ENCODE data around the gene SH3RF3. TPM values are rescaled to one million over a fixed set of nuclear protein-coding genes. Genes with fewer than 3 reads are reported as not detected.
A peak's percentile ranks its signal among the peaks of the same experiment; 100 is the strongest.

The SH3RF3 gene
- total and polyA plus RNA-seq, 5 donors from 2014 or later, result 0.16 to 1.6 (median 0.76) TPM

DNA sequence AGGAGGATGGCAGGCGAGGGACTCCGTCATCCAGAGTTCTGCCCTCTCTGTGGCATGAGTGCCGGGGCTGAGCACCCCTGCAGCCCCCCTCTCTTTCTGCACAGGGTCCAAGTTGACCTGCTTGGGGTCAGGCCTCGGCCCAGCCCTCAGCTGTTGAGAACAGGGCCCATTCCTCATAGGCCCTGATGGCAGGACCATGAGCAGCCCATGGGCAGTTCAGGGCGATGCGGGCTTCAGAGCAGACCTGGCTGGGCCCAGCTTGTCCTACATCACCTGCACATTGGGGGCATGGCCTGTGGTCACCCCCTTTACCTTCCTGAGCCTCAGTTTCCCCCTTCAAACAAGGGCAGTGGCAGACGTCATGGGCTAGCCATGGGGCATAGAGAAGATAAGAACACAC lies 246.7 kb downstream of the SH3RF3 start:
- H3K36me3 ChIP-seq (ENCODE audit: control insufficient read depth, insufficient read depth, low read length), result no peaks in the 10 kb centered on the region
- no peak for DNase-seq
- Mint-ChIP-seq H3K4me1 (peaks cover 0 to 3% (median 0%) of the 10 kb centered on the region in 4 donors), H3K27me3 (peaks cover 5% of the 10 kb centered on the region), H3K4me3 (no peak overlapping the region), H3K9me3 (no peaks in the 10 kb centered on the region), H3K27ac (no peak overlapping the region), H3K36me3 (peaks cover 17% of the 10 kb centered on the region)
- H3K27me3 ChIP-seq (ENCODE audit: control insufficient read depth, insufficient read depth, low read length), result no peaks in the 10 kb centered on the region
- no peaks in the 10 kb centered on the region for H3K4me1 ChIP-seq (ENCODE audit: control insufficient read depth, insufficient read depth, low read length, poor library complexity, severe bottlenecking)
- no peak overlapping the region for H3K4me3 ChIP-seq (ENCODE audit: low read depth, low read length)
- no peak for ATAC-seq (ENCODE audit: low read depth in 2 of 2)
- no peaks in the 10 kb centered on the region for H3K9me3 ChIP-seq (ENCODE audit: control insufficient read depth in 2 of 2, low read length in 2 of 2)
- no peak overlapping the region for H3K27ac ChIP-seq (ENCODE audit: insufficient read depth, low read length, poor library complexity, severe bottlenecking)

GRCh38 chr2:109376115-109376514 lies 247.1 kb downstream of the SH3RF3 start:
- Histone ChIP-seq H3K27ac (ENCODE audit: insufficient read depth, low read length, poor library complexity, severe bottlenecking) (no peak overlapping the region), H3K27me3 (ENCODE audit: control insufficient read depth, insufficient read depth, low read length) (no peaks in the 10 kb centered on the region), H3K4me1 (ENCODE audit: control insufficient read depth, insufficient read depth, low read length, poor library complexity, severe bottlenecking) (no peaks in the 10 kb centered on the region), H3K4me3 (ENCODE audit: low read depth, low read length) (no peak overlapping the region), H3K36me3 (ENCODE audit: control insufficient read depth, insufficient read depth, low read length) (no peaks in the 10 kb centered on the region), H3K9me3 (ENCODE audit: control insufficient read depth in 2 of 2, low read length in 2 of 2) (no peaks in the 10 kb centered on the region)
- ATAC-seq (ENCODE audit: low read depth in 2 of 2) (no peak), DNase-seq (no peak)
- Mint-ChIP-seq H3K9me3 (no peaks in the 10 kb centered on the region), H3K4me1 (peaks cover 0 to 3% (median 0%) of the 10 kb centered on the region in 4 donors), H3K27ac (no peak overlapping the region), H3K27me3 (peaks cover 4% of the 10 kb centered on the region), H3K36me3 (peaks cover 17% of the 10 kb centered on the region), H3K4me3 (no peak overlapping the region)

DNA sequence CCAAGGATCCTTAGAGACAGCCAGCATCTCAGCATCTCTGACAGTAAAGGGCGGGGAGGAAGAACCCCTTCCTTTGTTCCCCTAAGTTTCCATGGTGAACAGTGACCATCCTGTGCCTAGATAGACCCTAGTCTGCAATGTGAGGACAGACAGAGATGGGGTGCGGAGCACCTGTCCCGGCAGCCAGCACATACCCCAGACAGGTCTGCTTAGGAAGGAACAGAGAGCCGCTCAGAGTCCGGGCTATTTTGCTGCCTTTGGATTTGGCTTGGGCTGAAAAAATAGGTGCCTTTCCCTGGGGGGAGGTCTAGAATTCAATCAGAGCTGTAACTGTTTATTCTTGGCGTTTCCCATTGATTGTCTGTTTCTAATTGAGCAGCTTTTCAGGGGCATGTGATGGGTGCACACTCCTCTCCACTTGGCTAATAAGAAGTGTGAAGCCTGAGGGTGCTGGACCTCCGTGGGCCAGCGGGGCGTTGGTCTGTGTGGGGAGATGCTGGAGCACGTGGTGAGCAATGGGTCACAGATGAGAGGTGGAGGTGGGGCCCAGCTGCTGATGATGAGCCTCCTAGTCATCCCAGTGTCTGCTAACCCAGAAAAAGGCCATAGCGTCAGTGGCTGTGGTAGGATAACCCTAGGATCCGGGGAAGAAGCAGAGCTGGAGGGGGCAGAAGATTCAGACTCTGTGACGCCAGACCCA lies 247.9 kb downstream of the SH3RF3 start:
- no peak overlapping the region for H3K27ac Mint-ChIP-seq

GRCh38 chr2:109377976-109378375 lies 249.0 kb downstream of the SH3RF3 start:
- H3K4me3 ChIP-seq (ENCODE audit: low read depth, low read length), result no peak overlapping the region
- Mint-ChIP-seq H3K27ac (no peak overlapping the region), H3K4me3 (no peak overlapping the region), H3K4me1 (peaks cover 0 to 5% (median under 1%) of the 10 kb centered on the region in 4 donors), H3K9me3 (no peaks in the 10 kb centered on the region), H3K36me3 (peaks cover 16% of the 10 kb centered on the region), H3K27me3 (peaks cover 4% of the 10 kb centered on the region)
- DNase-seq, result no peak
- H3K9me3 ChIP-seq (ENCODE audit: control insufficient read depth in 2 of 2, low read length in 2 of 2), result no peaks in the 10 kb centered on the region
- H3K36me3 ChIP-seq (ENCODE audit: control insufficient read depth, insufficient read depth, low read length), result no peaks in the 10 kb centered on the region
- no peak overlapping the region for H3K27ac ChIP-seq (ENCODE audit: insufficient read depth, low read length, poor library complexity, severe bottlenecking)
- H3K4me1 ChIP-seq (ENCODE audit: control insufficient read depth, insufficient read depth, low read length, poor library complexity, severe bottlenecking), result no peaks in the 10 kb centered on the region
- no peaks in the 10 kb centered on the region for H3K27me3 ChIP-seq (ENCODE audit: control insufficient read depth, insufficient read depth, low read length)
- ATAC-seq (ENCODE audit: low read depth in 2 of 2), result no peak

More for the DNA sequence above, 247.9 kb downstream of the SH3RF3 start:
- no peak overlapping the region for H3K4me3 ChIP-seq (ENCODE audit: low read depth, low read length)
- Mint-ChIP-seq H3K9me3 (no peaks in the 10 kb centered on the region), H3K4me1 (peaks cover 0 to 3% (median under 1%) of the 10 kb centered on the region in 4 donors), H3K4me3 (peak overlapping the region in 1 of 4 donors; percentile 44), H3K27me3 (peaks cover 4% of the 10 kb centered on the region), H3K36me3 (peaks cover 23% of the 10 kb centered on the region)
- H3K9me3 ChIP-seq (ENCODE audit: control insufficient read depth in 2 of 2, low read length in 2 of 2), result no peaks in the 10 kb centered on the region
- no peaks in the 10 kb centered on the region for H3K36me3 ChIP-seq (ENCODE audit: control insufficient read depth, insufficient read depth, low read length)
- DNase-seq, result no peak
- ATAC-seq (ENCODE audit: low read depth in 2 of 2), result no peak
- no peaks in the 10 kb centered on the region for H3K27me3 ChIP-seq (ENCODE audit: control insufficient read depth, insufficient read depth, low read length)
- no peak overlapping the region for H3K27ac ChIP-seq (ENCODE audit: insufficient read depth, low read length, poor library complexity, severe bottlenecking)
- H3K4me1 ChIP-seq (ENCODE audit: control insufficient read depth, insufficient read depth, low read length, poor library complexity, severe bottlenecking), result no peaks in the 10 kb centered on the region

DNA sequence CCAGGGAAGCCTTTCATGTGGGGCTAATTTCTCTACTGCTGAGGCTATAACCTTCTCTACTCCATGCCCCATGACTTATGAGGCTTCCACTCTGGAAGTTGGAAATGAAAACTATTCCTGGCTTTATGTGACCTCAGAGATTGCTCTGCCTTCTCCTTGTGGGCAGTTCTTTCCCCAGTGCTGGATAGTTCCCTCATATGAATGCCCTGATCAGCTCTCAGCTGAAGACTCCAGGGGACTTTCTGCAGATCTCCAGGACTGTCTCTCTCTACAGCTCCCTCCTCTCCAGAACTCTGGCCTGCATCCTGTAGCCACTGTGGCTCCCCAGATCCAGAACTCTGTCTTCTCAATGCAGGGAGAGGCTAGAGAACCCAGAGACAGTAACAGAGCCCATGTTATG lies 249.7 kb downstream of the SH3RF3 start:
- no peaks in the 10 kb centered on the region for H3K4me1 ChIP-seq (ENCODE audit: control insufficient read depth, insufficient read depth, low read length, poor library complexity, severe bottlenecking)
- H3K4me3 ChIP-seq (ENCODE audit: low read depth, low read length), result no peak overlapping the region
- peaks cover 13% of the 10 kb centered on the region for H3K36me3 Mint-ChIP-seq
- DNase-seq (no peak), ATAC-seq (ENCODE audit: low read depth in 2 of 2) (no peak)
- no peaks in the 10 kb centered on the region for H3K9me3 Mint-ChIP-seq
- H3K36me3 ChIP-seq (ENCODE audit: control insufficient read depth, insufficient read depth, low read length), result no peaks in the 10 kb centered on the region
- H3K27me3 ChIP-seq (ENCODE audit: control insufficient read depth, insufficient read depth, low read length), result no peaks in the 10 kb centered on the region
- no peaks in the 10 kb centered on the region for H3K9me3 ChIP-seq (ENCODE audit: control insufficient read depth in 2 of 2, low read length in 2 of 2)
- peaks cover 4% of the 10 kb centered on the region for H3K27me3 Mint-ChIP-seq
- H3K27ac ChIP-seq (ENCODE audit: insufficient read depth, low read length, poor library complexity, severe bottlenecking), result no peak overlapping the region
- peak overlapping the region in 1 of 3 donors; percentile 11 for H3K27ac Mint-ChIP-seq
- peaks cover 0 to 5% (median under 1%) of the 10 kb centered on the region in 4 donors for H3K4me1 Mint-ChIP-seq
- no peak overlapping the region for H3K4me3 Mint-ChIP-seq

GRCh38 chr2:109379507-109379906 lies 250.5 kb downstream of the SH3RF3 start:
- no peak for DNase-seq
- Mint-ChIP-seq H3K9me3 (no peaks in the 10 kb centered on the region), H3K27me3 (peaks cover 4% of the 10 kb centered on the region), H3K27ac (no peak overlapping the region), H3K36me3 (peaks cover 13% of the 10 kb centered on the region), H3K4me3 (no peak overlapping the region), H3K4me1 (peaks cover 0 to 5% (median under 1%) of the 10 kb centered on the region in 4 donors)
- Histone ChIP-seq H3K9me3 (ENCODE audit: control insufficient read depth in 2 of 2, low read length in 2 of 2) (no peaks in the 10 kb centered on the region), H3K27ac (ENCODE audit: insufficient read depth, low read length, poor library complexity, severe bottlenecking) (no peak overlapping the region), H3K27me3 (ENCODE audit: control insufficient read depth, insufficient read depth, low read length) (no peaks in the 10 kb centered on the region), H3K4me1 (ENCODE audit: control insufficient read depth, insufficient read depth, low read length, poor library complexity, severe bottlenecking) (no peaks in the 10 kb centered on the region), H3K36me3 (ENCODE audit: control insufficient read depth, insufficient read depth, low read length) (no peaks in the 10 kb centered on the region), H3K4me3 (ENCODE audit: low read depth, low read length) (no peak overlapping the region)
- no peak for ATAC-seq (ENCODE audit: low read depth in 2 of 2)

GRCh38 chr2:109380502-109381326 lies 251.7 kb downstream of the SH3RF3 start:
- H3K36me3 ChIP-seq (ENCODE audit: control insufficient read depth, insufficient read depth, low read length), result no peaks in the 10 kb centered on the region
- peaks cover 0 to 5% (median under 1%) of the 10 kb centered on the region in 4 donors for H3K4me1 Mint-ChIP-seq
- no peak overlapping the region for H3K27ac ChIP-seq (ENCODE audit: insufficient read depth, low read length, poor library complexity, severe bottlenecking)
- H3K4me3 Mint-ChIP-seq, result no peak overlapping the region
- no peaks in the 10 kb centered on the region for H3K27me3 ChIP-seq (ENCODE audit: control insufficient read depth, insufficient read depth, low read length)
- no peaks in the 10 kb centered on the region for H3K4me1 ChIP-seq (ENCODE audit: control insufficient read depth, insufficient read depth, low read length, poor library complexity, severe bottlenecking)
- no peak for ATAC-seq (ENCODE audit: low read depth in 2 of 2)
- DNase-seq, result no peak
- peaks cover 13% of the 10 kb centered on the region for H3K36me3 Mint-ChIP-seq
- no peaks in the 10 kb centered on the region for H3K9me3 Mint-ChIP-seq
- peaks cover 4% of the 10 kb centered on the region for H3K27me3 Mint-ChIP-seq
- H3K27ac Mint-ChIP-seq, result peak overlapping the region in 1 of 3 donors; percentile 61
- no peaks in the 10 kb centered on the region for H3K9me3 ChIP-seq (ENCODE audit: control insufficient read depth in 2 of 2, low read length in 2 of 2)
- no peak overlapping the region for H3K4me3 ChIP-seq (ENCODE audit: low read depth, low read length)
